ENCODE measurements around the gene CDH13.

DNA sequence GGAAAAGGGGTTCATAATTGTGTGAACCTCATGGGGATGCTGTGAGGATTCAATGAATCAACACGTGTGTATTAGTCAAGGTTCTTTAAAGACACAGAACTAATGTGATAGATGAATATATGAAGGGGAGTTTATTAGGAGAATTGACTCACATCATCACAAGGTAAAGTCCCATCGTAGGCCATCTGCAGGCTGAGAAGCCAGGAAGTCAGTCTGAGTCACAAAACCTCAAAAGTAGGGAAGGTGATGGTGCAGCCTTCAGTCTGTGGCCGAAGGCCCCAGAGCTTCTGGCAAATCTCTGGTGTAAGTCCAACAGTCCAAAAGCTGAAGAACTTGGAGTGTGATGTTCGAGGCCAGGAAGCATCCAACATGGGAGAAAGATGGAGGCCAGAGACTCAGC lies 413.4 kb downstream of the CDH13 start:
- no peak for TF ChIP-seq CTCF (conservative IDR thresholded peaks at IDR 0.05 in 1 of 2, IDR thresholded peaks at IDR 0.05 in 1 of 2; ENCODE audit: low read depth in 1 of 2, low read length in 2 of 2)
- no peak for TF ChIP-seq EZH2 (IDR thresholded peaks at IDR 0.05; ENCODE audit: low read length, missing control alignments)

All from fibroblast of lung (primary cell).